GM13976 (cell line): ENCODE measurements around the gene ACADVL.
"Not testable (repeated sequence)": the region's sequence is repeated elsewhere in the genome, so short reads cannot be mapped to it uniquely, and the experiment has no call there.

Experiments used
- DNase-seq: peaks from one replicate; pipeline ENCODE4 v3.0.0; 2012; ENCODE audit warnings: low spot score
- CTCF ChIP-seq: IDR thresholded peaks from 2 replicates; pipeline ENCODE4 v1.5.1; 2012; ENCODE audit warnings: borderline replicate concordance, mild to moderate bottlenecking; ENCODE audit not compliant: insufficient read depth; ENCODE audit errors: extremely low read depth, missing control alignments, control extremely low read depth
- in situ Hi-C: fragments of 300-500 bp; cut with MboI; formaldehyde crosslinking; loops from one replicate; pipeline ENCODE4 v1.12.0; 2022; ENCODE audit warnings: low sequenced_read_pairs, mixed read lengths, inconsistent platforms; ENCODE audit not compliant: unreplicated experiment

The ACADVL gene

GRCh38 chr17:7219812-7220592 lies at the start of gene ACADVL, which contains the start of gene DLG4:
Gene ACADVL (plus strand): TSS chr17:7219938. CDS start chr17:7219985, 47 bp downstream.
Gene DLG4 (minus strand): TSS chr17:7219836.
- TF ChIP-seq CTCF: no peak
- DNase-seq: peak; percentile 93
- in situ Hi-C loops: no loop called here

GRCh38 chr17:7172522-7173191 lies 47.1 kb upstream of the ACADVL start:
- in situ Hi-C loops, DNase-seq: not testable (repeated sequence)

- in situ Hi-C loops: no loop called here
- TF ChIP-seq CTCF: peak; percentile 19
- peak; percentile 69 for DNase-seq
Measured at GRCh38 chr17:7173687-7174602, 45.8 kb upstream of the ACADVL start.

GRCh38 chr17:7174603-7175326 lies 45.0 kb upstream of the ACADVL start:
- DNase-seq: peak; percentile 11
- in situ Hi-C loops: no loop called here
- TF ChIP-seq CTCF: no peak

GRCh38 chr17:7175330-7175733 lies 44.4 kb upstream of the ACADVL start:
- TF ChIP-seq CTCF: no peak

GRCh38 chr17:7176107-7176840 lies 43.5 kb upstream of the ACADVL start:
- DNase-seq: peak; percentile 13
- TF ChIP-seq CTCF: no peak
- in situ Hi-C loops: no loop called here

More at GRCh38 chr17:7175330-7175733, 44.4 kb upstream of the ACADVL start:
- no peak for DNase-seq
- in situ Hi-C loops: no loop called here
